Psoas muscle (tissue), 8 donors: ENCODE results near the gene ACSS2. TPM values are rescaled to one million over a fixed set of nuclear protein-coding genes. Genes with fewer than 3 reads are reported as not detected.
A peak's percentile ranks its signal among the peaks of the same experiment; 100 is the strongest.
"Not testable (repeated sequence)": the region's sequence is repeated elsewhere in the genome, so short reads cannot be mapped to it uniquely, and the experiment has no call there.

Experiments
- ATAC-seq, 4 donors: fragments of 200-7000 bp; cut with Tn5 transposase; one replicate each; pipeline ENCODE4 v1.9.1; 2020; ENCODE audit warnings: moderate library complexity in 3 of 4, mild to moderate bottlenecking in 2 of 4
- DNase-seq, 2 donors: peaks; one replicate each; pipeline ENCODE4 v3.0.0-alpha.2; 2020
- H3K27ac ChIP-seq: fragments of 200-600 bp; one replicate; pipeline ENCODE4 v1.8.0; 2022
- H3K27me3 ChIP-seq, 3 donors: fragments of 200-600 bp in 1 of 3; one replicate each; pipeline versions ENCODE4 v1.6.1 to v1.8.0; 2013 to 2022; ENCODE audit warnings: low read length in 2 of 3, mild to moderate bottlenecking in 2 of 3, moderate library complexity in 1 of 3; ENCODE audit not compliant: insufficient read depth in 3 of 3
- H3K36me3 ChIP-seq, 2 donors: fragments of 200-600 bp in 1 of 2; one replicate each; pipeline versions ENCODE4 v1.6.1 to v1.8.0; 2013 to 2022; ENCODE audit warnings: low read depth in 1 of 2, mild to moderate bottlenecking in 1 of 2, moderate library complexity in 1 of 2; ENCODE audit not compliant: insufficient read depth in 1 of 2
- H3K4me1 ChIP-seq: fragments of 200-600 bp; one replicate; pipeline ENCODE4 v1.8.0; 2022
- H3K4me3 ChIP-seq: fragments of 200-600 bp; one replicate; pipeline ENCODE4 v1.8.0; 2022; ENCODE audit warnings: mild to moderate bottlenecking
- H3K9me3 ChIP-seq: fragments of 200-600 bp; one replicate; pipeline ENCODE4 v1.8.0; 2022
- WGBS, 3 donors: extraction: QIAGEN DNeasy Blood & Tissue Kit; methylation state at CpG; one replicate each; pipeline versions ENCODE4 v1.1.6 to v1.1.7; 2013; 5-methylcytosine and 5-hydroxymethylcytosine counted together
- intact Hi-C, 2 donors: fragments of 100-400 bp; cut with DNase I; formaldehyde crosslinking; loops; one replicate each; pipeline versions ENCODE4 v1.11.0 to v1.14.2; 2022
- polyA plus RNA-seq, 3 donors: library from polyadenylated mRNA; stranded (reverse); fragments of 200-250 nt; gene quantifications; one replicate each; pipeline ENCODE4 v1.2.3, GENCODE V29; 2013
- total RNA-seq, 4 donors: library from RNA; stranded (reverse); fragmentation: NEBNext Ultra II Directional in 2 of 4; extraction: Animal tissue kit (Norgen Biotek cat#: 25700) in 2 of 4; gene quantifications; one replicate each; pipeline versions ENCODE4 v1.2.1 to v1.2.4, GENCODE V29; 2021 to 2023
- TF ChIP-seq, protein P1 (sequence below): fragments of 200-600 bp; IDR thresholded peaks from one replicate; pipeline ENCODE4 v1.8.0; 2022; ENCODE audit warnings: antibody characterized with exemption
- donor health status: healthy with polysubstance abuse.
- donor health status: DM: no; HTN: no; CAD: no; lungs with moderate emphysema.
- donor health status: Bipolar disorder and iron deficiency.
- donor health status: healthy.
- donor health status: DM: yes; HTN: yes; CAD: no.
- donor health status: DM: no; HTN: no; CAD: no.
- donor health status: DM: no; HTN: no; CAD: no.
- donor health status: DM: yes; HTN: yes; CAD: no.

The ACSS2 gene
- total and polyA plus RNA-seq, 7 donors = 15.9 to 161 (median 106) TPM

DNA sequence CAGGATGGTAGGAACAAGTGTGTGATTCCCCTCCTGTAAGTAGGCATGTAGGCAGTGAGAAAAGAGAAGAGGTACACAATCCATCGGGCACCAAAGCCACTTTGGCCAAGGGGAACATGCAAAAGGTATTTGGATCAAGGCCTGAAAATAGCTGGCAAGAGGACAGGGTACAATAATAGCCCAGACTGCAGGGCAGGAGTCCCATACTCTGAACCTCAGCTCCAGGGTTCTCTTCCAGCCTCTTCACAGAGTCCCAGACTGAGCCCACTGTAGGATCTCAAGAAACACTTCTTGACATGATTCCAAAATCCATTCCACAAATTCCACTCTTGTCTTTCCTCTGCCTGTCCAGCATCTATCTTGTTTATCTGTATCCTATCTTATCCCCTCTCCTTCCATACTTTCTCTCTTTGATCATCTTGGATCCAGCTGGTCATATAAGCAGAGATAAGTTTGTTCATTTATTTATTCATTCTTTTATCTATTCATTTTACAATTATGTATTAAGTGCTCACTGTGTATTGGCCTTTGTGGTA lies 19.7 kb downstream of the ACSS2 start:
- no peak overlapping the region for H3K4me3 ChIP-seq
- intact Hi-C loops = no loop called here
- TF ChIP-seq, protein P1, sequence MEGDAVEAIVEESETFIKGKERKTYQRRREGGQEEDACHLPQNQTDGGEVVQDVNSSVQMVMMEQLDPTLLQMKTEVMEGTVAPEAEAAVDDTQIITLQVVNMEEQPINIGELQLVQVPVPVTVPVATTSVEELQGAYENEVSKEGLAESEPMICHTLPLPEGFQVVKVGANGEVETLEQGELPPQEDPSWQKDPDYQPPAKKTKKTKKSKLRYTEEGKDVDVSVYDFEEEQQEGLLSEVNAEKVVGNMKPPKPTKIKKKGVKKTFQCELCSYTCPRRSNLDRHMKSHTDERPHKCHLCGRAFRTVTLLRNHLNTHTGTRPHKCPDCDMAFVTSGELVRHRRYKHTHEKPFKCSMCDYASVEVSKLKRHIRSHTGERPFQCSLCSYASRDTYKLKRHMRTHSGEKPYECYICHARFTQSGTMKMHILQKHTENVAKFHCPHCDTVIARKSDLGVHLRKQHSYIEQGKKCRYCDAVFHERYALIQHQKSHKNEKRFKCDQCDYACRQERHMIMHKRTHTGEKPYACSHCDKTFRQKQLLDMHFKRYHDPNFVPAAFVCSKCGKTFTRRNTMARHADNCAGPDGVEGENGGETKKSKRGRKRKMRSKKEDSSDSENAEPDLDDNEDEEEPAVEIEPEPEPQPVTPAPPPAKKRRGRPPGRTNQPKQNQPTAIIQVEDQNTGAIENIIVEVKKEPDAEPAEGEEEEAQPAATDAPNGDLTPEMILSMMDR = no peak
- H3K27me3 ChIP-seq = no peaks in the 10 kb centered on the region
- H3K4me1 ChIP-seq = peaks cover 41% of the 10 kb centered on the region
- ATAC-seq (peak; percentile 65 to 82 (median 76)), DNase-seq (no peak)
- WGBS, 3 donors = 14 to 24% (median 20%) methylated on average over 1 of the region's 1 CpG
- peaks cover 0 to 4% of the 10 kb centered on the region in 2 donors for H3K36me3 ChIP-seq
- H3K9me3 ChIP-seq = no peaks in the 10 kb centered on the region
- H3K27ac ChIP-seq = peak overlapping the region; percentile 69

GRCh38 chr20:34898129-34898528 lies 21.7 kb downstream of the ACSS2 start:
- 72 to 85% (median 83%) methylated on average over 2 to 3 of the region's 3 CpGs for WGBS, 3 donors
- H3K4me3 ChIP-seq, H3K27me3 ChIP-seq, intact Hi-C loops, H3K9me3 ChIP-seq, H3K36me3 ChIP-seq, H3K27ac ChIP-seq, ATAC-seq, DNase-seq: not testable (repeated sequence)
- peaks cover 45% of the 10 kb centered on the region for H3K4me1 ChIP-seq

GRCh38 chr20:34898731-34899130 lies 22.3 kb downstream of the ACSS2 start:
- intact Hi-C loops, ATAC-seq, H3K36me3 ChIP-seq, H3K9me3 ChIP-seq, H3K4me3 ChIP-seq, H3K27me3 ChIP-seq, DNase-seq: not testable (repeated sequence)
- H3K4me1 ChIP-seq = peaks cover 48% of the 10 kb centered on the region
- 91 to 93% (median 92%) methylated on average over 18 to 26 of the region's 26 CpGs for WGBS, 3 donors
- H3K27ac ChIP-seq = peak overlapping the region; percentile 86

- TF ChIP-seq, protein P1 = no peak
- Histone ChIP-seq H3K27me3 (no peaks in the 10 kb centered on the region), H3K4me1 (peaks cover 59% of the 10 kb centered on the region), H3K36me3 (peaks cover 0 to 4% of the 10 kb centered on the region in 2 donors), H3K27ac (peak overlapping the region; percentile 86), H3K9me3 (no peaks in the 10 kb centered on the region), H3K4me3 (no peak overlapping the region)
- intact Hi-C loops = no loop called here
- DNase-seq = no peak
- peak; percentile 34 to 68 (median 56) for ATAC-seq
- 17 to 37% (median 24%) methylated on average over 3 of the region's 3 CpGs for WGBS, 3 donors
Observed at GRCh38 chr20:34904202-34904621, 27.8 kb downstream of the ACSS2 start.

GRCh38 chr20:34907616-34908469 lies 31.4 kb downstream of the ACSS2 start:
- TF ChIP-seq, protein P1 = no peak
- Histone ChIP-seq H3K4me3 (no peak overlapping the region), H3K27me3 (no peaks in the 10 kb centered on the region), H3K36me3 (peaks cover 0 to 4% of the 10 kb centered on the region in 2 donors), H3K4me1 (peaks cover 39% of the 10 kb centered on the region), H3K9me3 (no peaks in the 10 kb centered on the region), H3K27ac (peak overlapping the region; percentile 86)
- ATAC-seq = peak; percentile 87 to 94 (median 92)
- DNase-seq = peak; percentile 48 to 59
- WGBS, 3 donors = 21 to 24% (median 21%) methylated on average over 7 of the region's 7 CpGs
- intact Hi-C loops = no loop called here
